ENCODE measurements around the gene THSD4. TPM values are rescaled to one million over a fixed set of nuclear protein-coding genes. Genes with fewer than 3 reads are reported as not detected.
"Not testable (repeated sequence)": the region's sequence is repeated elsewhere in the genome, so short reads cannot be mapped to it uniquely, and the experiment has no call there.

The THSD4 gene
- total and polyA plus RNA-seq, 2 donors (not counting 1 experiment from before 2014, with no cell fraction given), result 43.1 to 95.5 TPM

DNA sequence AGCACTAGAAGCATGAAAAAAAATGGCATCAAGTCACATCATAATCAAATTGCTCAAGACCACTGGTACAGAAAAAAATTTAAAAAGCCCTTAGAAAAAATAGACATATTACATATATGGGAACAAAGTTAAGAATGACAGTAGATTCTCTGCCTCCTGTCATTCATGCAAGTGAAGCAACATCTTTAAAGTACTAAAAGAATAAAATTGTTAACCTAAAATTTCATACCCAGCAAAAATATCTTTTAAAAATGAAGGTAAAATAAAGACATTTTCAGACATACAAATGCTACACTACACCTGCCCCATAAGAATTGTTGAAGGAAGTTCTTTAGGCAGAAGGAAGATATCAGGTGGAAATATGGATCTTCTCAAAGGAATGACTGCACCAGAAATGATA, 55.9 kb downstream of the THSD4 start:
- H3K4me1 ChIP-seq (ENCODE audit: control insufficient read depth, extremely low read depth, insufficient read depth, low read length), result no peaks in the 10 kb centered on the region
- H3K79me2 ChIP-seq (ENCODE audit: control insufficient read depth, insufficient read depth, low read length), result no peaks in the 10 kb centered on the region
- H3K27me3 ChIP-seq (ENCODE audit: control insufficient read depth, insufficient read depth, low read length), result no peaks in the 10 kb centered on the region
- TF ChIP-seq, protein P1, sequence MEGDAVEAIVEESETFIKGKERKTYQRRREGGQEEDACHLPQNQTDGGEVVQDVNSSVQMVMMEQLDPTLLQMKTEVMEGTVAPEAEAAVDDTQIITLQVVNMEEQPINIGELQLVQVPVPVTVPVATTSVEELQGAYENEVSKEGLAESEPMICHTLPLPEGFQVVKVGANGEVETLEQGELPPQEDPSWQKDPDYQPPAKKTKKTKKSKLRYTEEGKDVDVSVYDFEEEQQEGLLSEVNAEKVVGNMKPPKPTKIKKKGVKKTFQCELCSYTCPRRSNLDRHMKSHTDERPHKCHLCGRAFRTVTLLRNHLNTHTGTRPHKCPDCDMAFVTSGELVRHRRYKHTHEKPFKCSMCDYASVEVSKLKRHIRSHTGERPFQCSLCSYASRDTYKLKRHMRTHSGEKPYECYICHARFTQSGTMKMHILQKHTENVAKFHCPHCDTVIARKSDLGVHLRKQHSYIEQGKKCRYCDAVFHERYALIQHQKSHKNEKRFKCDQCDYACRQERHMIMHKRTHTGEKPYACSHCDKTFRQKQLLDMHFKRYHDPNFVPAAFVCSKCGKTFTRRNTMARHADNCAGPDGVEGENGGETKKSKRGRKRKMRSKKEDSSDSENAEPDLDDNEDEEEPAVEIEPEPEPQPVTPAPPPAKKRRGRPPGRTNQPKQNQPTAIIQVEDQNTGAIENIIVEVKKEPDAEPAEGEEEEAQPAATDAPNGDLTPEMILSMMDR (conservative IDR thresholded peaks at IDR 0.05 in 1 of 2, IDR thresholded peaks at IDR 0.05 in 1 of 2; ENCODE audit: low read depth in 1 of 2, low read length in 2 of 2), result no peak
- no peak for TF ChIP-seq EZH2 (IDR thresholded peaks at IDR 0.05; ENCODE audit: low read length, missing control alignments)
- no peaks in the 10 kb centered on the region for H3K36me3 ChIP-seq (ENCODE audit: control insufficient read depth, insufficient read depth, low read length)
- no peak overlapping the region for H3K9ac ChIP-seq (ENCODE audit: insufficient read depth, low read length)
- no peak overlapping the region for H3K4me3 ChIP-seq (replicated peaks in 1 of 4; ENCODE audit: control extremely low read depth in 1 of 4, insufficient read depth in 1 of 4, low read depth in 3 of 4, low read length in 4 of 4)
- H3K27ac ChIP-seq (ENCODE audit: insufficient read depth, low read length), result no peak overlapping the region
- DNase-seq (ENCODE audit: low read depth in 2 of 2), result no peak
- H3K9me3 ChIP-seq (ENCODE audit: control insufficient read depth, insufficient read depth, low read depth, low read length), result no peaks in the 10 kb centered on the region
- H2AFZ ChIP-seq (ENCODE audit: low read length), result no peak overlapping the region
- no peak overlapping the region for H3K4me2 ChIP-seq (ENCODE audit: extremely low read depth, insufficient read depth, low read length)
- H4K20me1 ChIP-seq (ENCODE audit: control insufficient read depth, extremely low read depth, insufficient read depth, low read length), result no peaks in the 10 kb centered on the region

DNA sequence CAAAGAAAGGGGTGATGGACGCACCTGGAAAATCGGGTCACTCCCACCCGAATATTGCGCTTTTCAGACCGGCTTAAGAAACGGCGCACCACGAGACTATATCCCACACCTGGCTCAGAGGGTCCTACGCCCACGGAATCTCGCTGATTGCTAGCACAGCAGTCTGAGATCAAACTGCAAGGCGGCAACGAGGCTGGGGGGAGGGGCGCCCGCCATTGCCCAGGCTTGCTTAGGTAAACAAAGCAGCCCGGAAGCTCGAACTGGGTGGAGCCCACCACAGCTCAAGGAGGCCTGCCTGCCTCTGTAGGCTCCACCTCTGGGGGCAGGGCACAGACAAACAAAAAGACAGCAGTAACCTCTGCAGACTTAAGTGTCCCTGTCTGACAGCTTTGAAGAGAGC, 59.1 kb downstream of the THSD4 start:
- H3K4me2 ChIP-seq (ENCODE audit: extremely low read depth, insufficient read depth, low read length); DNase-seq (ENCODE audit: low read depth in 2 of 2): not testable (repeated sequence)

DNA sequence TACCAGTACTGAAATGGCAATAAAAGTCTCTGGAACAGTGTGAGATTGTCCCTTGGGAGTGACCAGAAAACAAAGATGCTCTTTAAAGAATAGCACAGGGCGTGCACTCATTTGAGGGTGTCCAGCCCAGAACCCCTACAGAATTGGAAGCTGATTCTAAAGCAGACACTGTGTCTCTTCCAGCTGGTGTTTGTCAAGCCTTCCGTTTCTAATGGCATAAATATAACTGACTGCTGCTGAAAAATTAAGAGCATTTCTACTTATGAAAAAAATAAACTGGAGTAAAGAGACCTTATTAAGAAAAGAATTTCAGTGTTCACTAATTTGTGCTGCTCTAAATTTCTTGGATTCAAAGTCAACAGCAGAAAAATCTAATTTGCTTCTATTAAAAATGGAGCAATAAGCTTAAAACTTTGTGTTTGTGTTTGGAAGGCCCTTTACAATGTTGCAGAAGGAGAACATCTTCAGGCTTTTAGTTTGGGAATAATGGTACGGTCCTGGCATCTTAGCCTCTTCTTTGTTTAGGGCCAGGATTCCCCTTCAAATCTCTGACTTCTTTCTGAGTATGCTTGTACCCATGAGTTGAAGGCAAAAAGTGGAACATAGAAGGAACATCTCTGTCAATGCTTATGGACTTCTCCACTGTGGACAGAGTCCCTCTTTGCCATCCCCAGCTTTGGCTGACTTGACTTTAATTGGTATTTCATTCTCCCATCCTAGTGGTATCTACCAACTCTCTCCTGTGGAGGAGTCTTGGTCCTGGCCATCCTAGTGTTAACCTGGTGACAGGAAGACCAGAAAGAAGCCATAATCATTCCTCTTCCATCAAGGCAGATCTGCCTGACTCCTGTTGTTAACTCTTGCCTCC, 65.9 kb downstream of the THSD4 start:
- Histone ChIP-seq H3K79me2 (ENCODE audit: control insufficient read depth, insufficient read depth, low read length) (no peaks in the 10 kb centered on the region), H2AFZ (ENCODE audit: low read length) (no peak overlapping the region), H3K4me2 (ENCODE audit: extremely low read depth, insufficient read depth, low read length) (no peak overlapping the region), H3K4me3 (replicated peaks in 1 of 4; ENCODE audit: control extremely low read depth in 1 of 4, insufficient read depth in 1 of 4, low read depth in 3 of 4, low read length in 4 of 4) (no peak overlapping the region), H3K36me3 (ENCODE audit: control insufficient read depth, insufficient read depth, low read length) (no peaks in the 10 kb centered on the region), H3K9ac (ENCODE audit: insufficient read depth, low read length) (no peak overlapping the region), H3K4me1 (ENCODE audit: control insufficient read depth, extremely low read depth, insufficient read depth, low read length) (no peaks in the 10 kb centered on the region), H3K27ac (ENCODE audit: insufficient read depth, low read length) (no peak overlapping the region), H4K20me1 (ENCODE audit: control insufficient read depth, extremely low read depth, insufficient read depth, low read length) (no peaks in the 10 kb centered on the region), H3K27me3 (ENCODE audit: control insufficient read depth, insufficient read depth, low read length) (no peaks in the 10 kb centered on the region), H3K9me3 (ENCODE audit: control insufficient read depth, insufficient read depth, low read depth, low read length) (no peaks in the 10 kb centered on the region)
- peak in 1 of 2 donors; percentile 12 for DNase-seq (ENCODE audit: low read depth in 2 of 2)
- no peak for TF ChIP-seq EZH2 (IDR thresholded peaks at IDR 0.05; ENCODE audit: low read length, missing control alignments)
- TF ChIP-seq, protein P1 (conservative IDR thresholded peaks at IDR 0.05 in 1 of 2, IDR thresholded peaks at IDR 0.05 in 1 of 2; ENCODE audit: low read depth in 1 of 2, low read length in 2 of 2), result no peak

More for the DNA sequence above, 59.1 kb downstream of the THSD4 start:
- H3K27me3 ChIP-seq (ENCODE audit: control insufficient read depth, insufficient read depth, low read length); H3K9me3 ChIP-seq (ENCODE audit: control insufficient read depth, insufficient read depth, low read depth, low read length); H3K4me1 ChIP-seq (ENCODE audit: control insufficient read depth, extremely low read depth, insufficient read depth, low read length); H4K20me1 ChIP-seq (ENCODE audit: control insufficient read depth, extremely low read depth, insufficient read depth, low read length); H3K27ac ChIP-seq (ENCODE audit: insufficient read depth, low read length); H3K4me3 ChIP-seq (replicated peaks in 1 of 4; ENCODE audit: control extremely low read depth in 1 of 4, insufficient read depth in 1 of 4, low read depth in 3 of 4, low read length in 4 of 4); H3K9ac ChIP-seq (ENCODE audit: insufficient read depth, low read length); H3K79me2 ChIP-seq (ENCODE audit: control insufficient read depth, insufficient read depth, low read length); H3K36me3 ChIP-seq (ENCODE audit: control insufficient read depth, insufficient read depth, low read length); H2AFZ ChIP-seq (ENCODE audit: low read length): not testable (repeated sequence)

All from fibroblast of lung (primary cell).